HepG2 (cell line): ENCODE results near the gene KCNJ14. TPM values are rescaled to one million over a fixed set of nuclear protein-coding genes. Genes with fewer than 3 reads are reported as not detected.
"Not testable (repeated sequence)": the region's sequence is repeated elsewhere in the genome, so short reads cannot be mapped to it uniquely, and the experiment has no call there.

Experiments
- ATAC-seq: fragments of 200-7000 bp; cut with Tn5 transposase; 3 replicates; pipeline ENCODE4 v1.9.1; 2020; ENCODE audit warnings: mild to moderate bottlenecking, moderate library complexity
- BruUV-seq: library from RNA; stranded (reverse); fragments of 400-500 nt; replicated peaks from 2 replicates; lab custom pipeline; 2021; lab: Mats Ljungman, UMichigan
- CTCF ChIA-PET: fragments of 300-600 bp; formaldehyde crosslinking; extraction: SDS; loops from one replicate; lab custom pipeline; 2021; ENCODE audit warnings: low total read pairs, inconsistent platforms, low intra/inter-chr PET ratio; lab: Yijun Ruan, JAX
- POLR2A ChIA-PET: fragments of 350-600 bp; sonication (Branson Sonifier 250); formaldehyde crosslinking; loops from one replicate; lab custom pipeline; 2020; ENCODE audit warnings: antibody characterized with exemption, inconsistent platforms; lab: Yijun Ruan, JAX
- DNase-seq: peaks from one replicate; pipeline ENCODE4 v3.0.0-alpha.2; 2015; ENCODE audit warnings: low spot score
- FAIRE-seq: peaks from 3 replicates; lab custom pipeline; 2011; peaks lifted over from hg19 to GRCh38; lab: Jason Lieb, UNC
- H2AFZ ChIP-seq: one replicate; pipeline ENCODE4 v1.6.1; 2011; ENCODE audit warnings: low read length, inconsistent platforms
- H3K27ac ChIP-seq: fragments of 300-600 bp; 3 replicates; pipeline ENCODE4 v1.8.0; 2011; ENCODE audit warnings: mixed run types, mild to moderate bottlenecking, mixed read lengths, low read length, inconsistent platforms; ENCODE audit not compliant: insufficient read depth; ENCODE audit errors: extremely low read length
- H3K27me3 ChIP-seq, 2 experiments: fragments of 200-600 bp in 1 of 2; 2 replicates in 1 of 2; 3 replicates in 1 of 2; pipeline versions ENCODE4 v1.6.0 to v1.8.0; 2011; ENCODE audit warnings: low read length in 2 of 2, mild to moderate bottlenecking in 2 of 2, moderate library complexity in 2 of 2, inconsistent platforms in 1 of 2; ENCODE audit not compliant: insufficient read depth in 2 of 2, control insufficient read depth in 1 of 2
- H3K36me3 ChIP-seq, 2 experiments: fragments of 200-600 bp in 1 of 2; replicated peaks in 1 of 2; 2 replicates in 1 of 2; 3 replicates in 1 of 2; pipeline versions ENCODE4 v1.5.1 to v1.8.0; 2011; ENCODE audit warnings: low read length in 2 of 2, inconsistent platforms in 1 of 2; ENCODE audit not compliant: insufficient read depth in 2 of 2, control insufficient read depth in 1 of 2
- H3K4me1 ChIP-seq: 2 replicates; pipeline ENCODE4 v1.5.1; 2012; ENCODE audit warnings: low read length, inconsistent platforms; ENCODE audit not compliant: insufficient read depth
- H3K4me2 ChIP-seq: 2 replicates; pipeline ENCODE4 v1.6.0; 2011; ENCODE audit warnings: low read depth, low read length, inconsistent platforms
- H3K4me3 ChIP-seq, 3 experiments: fragments of 200-600 bp in 1 of 3; sonication (generic), shearing (Covaris generic) in 1 of 3; replicated peaks in 1 of 3; 2 replicates each; pipeline ENCODE4 v1.5.1; 2011 to 2016; ENCODE audit warnings: low read length in 3 of 3, inconsistent platforms in 2 of 3, low read depth in 2 of 3, mild to moderate bottlenecking in 2 of 3, control low read depth in 1 of 3, mixed read lengths in 1 of 3; ENCODE audit not compliant: insufficient read depth in 1 of 3
- H3K79me2 ChIP-seq: one replicate; pipeline ENCODE4 v1.6.1; 2011; ENCODE audit warnings: low read length, inconsistent platforms; ENCODE audit not compliant: insufficient read depth
- H3K9ac ChIP-seq: 2 replicates; pipeline ENCODE4 v1.6.0; 2011; ENCODE audit warnings: mild to moderate bottlenecking, low read depth, low read length, inconsistent platforms; ENCODE audit not compliant: insufficient read depth
- H3K9me3 ChIP-seq: 2 replicates; pipeline ENCODE4 v1.5.1; 2012; ENCODE audit warnings: mild to moderate bottlenecking, low read length
- H4K20me1 ChIP-seq: 2 replicates; pipeline ENCODE4 v1.6.0; 2011; ENCODE audit warnings: inconsistent platforms, mild to moderate bottlenecking, low read length, moderate library complexity; ENCODE audit not compliant: insufficient read depth
- AGO2 ChIP-seq: fragments of 200-400 bp; formaldehyde crosslinking; optimal IDR thresholded peaks from 2 replicates; pipeline ENCODE3; 2017; ENCODE audit warnings: mild to moderate bottlenecking, low read depth, low read length, moderate library complexity
- BRCA1 ChIP-seq: sonication (generic); formaldehyde crosslinking; IDR thresholded peaks from 2 replicates; pipeline ENCODE4 v1.4.0; 2020; ENCODE audit warnings: missing genetic modification reagents
- CEBPB ChIP-seq: IDR thresholded peaks from 2 replicates; pipeline ENCODE4 v1.6.1; 2011; ENCODE audit warnings: low read depth, low read length, improper control_type of control experiment, borderline replicate concordance
- CEBPG ChIP-seq: IDR thresholded peaks from 2 replicates; pipeline ENCODE4 v1.6.1; 2016
- FOXA1 ChIP-seq, 2 experiments: fragments of 450-650 bp in 1 of 2; sonication (generic) in 1 of 2; formaldehyde crosslinking in 1 of 2; IDR thresholded peaks; 2 replicates each; pipeline versions ENCODE4 v1.4.0 to v1.6.1; 2016 to 2020; ENCODE audit warnings: missing genetic modification reagents in 1 of 2
- FOXA3 ChIP-seq: IDR thresholded peaks from 2 replicates; pipeline ENCODE4 v1.6.1; 2016; ENCODE audit warnings: missing genetic modification reagents, missing compliant biosample characterization
- GATAD2A ChIP-seq: IDR thresholded peaks from 2 replicates; pipeline ENCODE4 v1.6.1; 2016
- HDAC1 ChIP-seq: sonication (generic); formaldehyde crosslinking; IDR thresholded peaks from 2 replicates; pipeline ENCODE4 v1.5.1; 2020; ENCODE audit warnings: mild to moderate bottlenecking, missing genetic modification reagents
- MXD4 ChIP-seq: IDR thresholded peaks from 2 replicates; pipeline ENCODE4 v1.6.1; 2016; ENCODE audit warnings: mild to moderate bottlenecking, missing biosample characterization, missing genetic modification reagents
- SNAI1 ChIP-seq: sonication (generic); formaldehyde crosslinking; IDR thresholded peaks from 2 replicates; pipeline ENCODE4 v1.5.0; 2020; ENCODE audit warnings: mild to moderate bottlenecking, missing genetic modification reagents, borderline replicate concordance
- SNAPC2 ChIP-seq: sonication (generic); formaldehyde crosslinking; IDR thresholded peaks from 2 replicates; pipeline ENCODE4 v1.8.1; 2022; ENCODE audit warnings: mild to moderate bottlenecking, missing genetic modification reagents
- TAF15 ChIP-seq: fragments of 200-400 bp; formaldehyde crosslinking; IDR thresholded peaks from one replicate; pipeline ENCODE4 v1.6.1; 2018; ENCODE audit warnings: mild to moderate bottlenecking, low read depth, low read length; ENCODE audit not compliant: poor library complexity, severe bottlenecking
- ZBTB3 ChIP-seq: sonication (generic); formaldehyde crosslinking; IDR thresholded peaks from 2 replicates; pipeline ENCODE4 v1.4.0; 2020; ENCODE audit warnings: low read depth, mild to moderate bottlenecking, moderate library complexity, missing genetic modification reagents, borderline replicate concordance
- ZNF121 ChIP-seq: sonication (generic); formaldehyde crosslinking; IDR thresholded peaks from 2 replicates; pipeline ENCODE4 v1.5.0; 2020; ENCODE audit warnings: mild to moderate bottlenecking, missing genetic modification reagents
- WGBS: methylation state at CpG from one replicate; pipeline ENCODE4 v1.1.6; 2017; ENCODE audit warnings: low lambda C conversion rate; 5-methylcytosine and 5-hydroxymethylcytosine counted together
- in situ Hi-C: cut with HindIII; loops from 2 replicates; pipeline ENCODE4 v1.10.0; 2017; ENCODE audit warnings: low pct_unique_long_range_greater_than_20kb; ENCODE audit not compliant: extremely low pct_ligation_motif_present
- intact Hi-C: fragments of 100-400 bp; cut with micrococcal nuclease; formaldehyde crosslinking; loops from one replicate; pipeline ENCODE4 v1.10.0; 2022; ENCODE audit not compliant: unreplicated experiment
- polyA plus RNA-seq, 8 experiments: library from polyadenylated mRNA; depleted of rRNA in 3 of 8; stranded (reverse) in 7 of 8; unstranded in 1 of 8; fragments of >200 nt; fragmentation: Illumina TruSeq in 4 of 8; extraction: Trizol in 4 of 8; gene quantifications; 2 replicates each; pipeline versions ENCODE4 v1.2.1 to v1.2.3, GENCODE V29; 2011 to 2016; ENCODE audit warnings: low read depth in 4 of 8, missing spikeins in 1 of 8, mixed read lengths in 1 of 8; ENCODE audit not compliant: insufficient read depth in 1 of 8
- total RNA-seq, 5 experiments: library from RNA; depleted of rRNA; stranded (reverse); fragments of >200 nt; fragmentation: Illumina TruSeq; extraction: Trizol; gene quantifications; 2 replicates each; pipeline ENCODE4 v1.2.3, GENCODE V29; 2016; ENCODE audit warnings: low read depth in 1 of 5
- TF ChIP-seq, protein P1 (sequence below): sonication (generic); formaldehyde crosslinking; IDR thresholded peaks from 2 replicates; pipeline ENCODE4 v1.4.0; 2020; ENCODE audit warnings: missing genetic modification reagents
- TF ChIP-seq, protein P2 (sequence below): sonication (generic); formaldehyde crosslinking; IDR thresholded peaks from 2 replicates; pipeline ENCODE4 v1.4.0; 2020; ENCODE audit warnings: missing genetic modification reagents

Gene KCNJ14
- total and polyA plus RNA-seq, 2 of the 13 experiments (the other 11 are each of a cell fraction or from before 2014, with no cell fraction given): 0.20 to 0.51 TPM

DNA sequence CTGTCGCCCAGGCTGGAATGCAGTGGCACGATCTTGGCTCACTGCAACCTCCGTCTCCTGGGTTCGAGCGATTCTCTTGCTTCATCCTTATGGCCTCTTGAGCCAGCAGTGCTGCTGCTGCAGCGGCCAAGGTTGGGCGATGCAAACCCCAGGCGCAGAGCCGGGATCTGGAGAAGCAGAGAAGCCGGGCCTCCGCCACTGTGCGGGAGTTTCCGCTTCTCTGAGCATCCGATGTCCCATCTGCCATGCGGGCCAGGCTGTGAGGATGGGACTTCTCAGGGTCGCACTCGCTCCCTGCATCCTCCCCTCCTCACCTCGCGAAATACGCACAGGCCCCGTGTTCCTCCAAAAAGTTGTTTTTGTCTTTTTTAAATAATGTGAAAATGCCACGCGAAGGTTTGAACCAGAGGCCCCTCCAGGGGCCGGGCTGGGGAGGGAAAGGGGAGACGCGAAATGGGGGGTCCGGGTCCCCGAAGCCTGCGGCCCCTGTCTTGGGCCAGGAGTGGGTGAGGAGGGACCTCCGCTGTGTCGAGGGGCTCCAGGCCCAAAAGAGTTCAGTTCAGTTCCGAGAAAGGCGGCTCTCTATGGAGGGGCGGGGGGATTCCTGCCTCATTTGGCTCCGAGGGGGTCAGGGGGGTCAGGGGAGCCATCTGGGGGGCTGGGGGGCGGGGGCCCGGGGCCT lies 29.7 kb downstream of the KCNJ14 start:
- no TSS peak for BruUV-seq
- intact Hi-C loops: no loop called here
- no peak for FAIRE-seq

DNA sequence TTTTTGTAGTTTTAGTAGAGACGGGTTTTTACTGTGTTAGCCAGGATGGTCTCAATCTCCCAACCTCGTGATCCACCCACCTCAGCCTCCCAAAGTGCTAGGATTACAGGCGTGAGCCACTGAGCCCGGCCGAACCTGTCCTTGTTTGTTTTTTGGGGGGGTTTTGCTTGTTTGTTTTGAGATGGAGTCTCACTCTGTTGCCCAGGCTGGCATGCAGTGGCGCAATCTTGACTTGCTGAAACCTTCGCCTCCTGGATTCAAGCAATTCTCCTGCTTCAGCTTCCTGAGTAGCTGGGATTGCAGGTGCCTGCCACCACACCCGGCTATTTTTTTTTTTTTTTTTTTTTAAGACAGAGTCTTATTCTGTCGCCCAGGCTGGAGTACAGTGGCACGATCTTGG lies 31.3 kb downstream of the KCNJ14 start:
- not testable (repeated sequence) for DNase-seq
- TF ChIP-seq, protein P1, sequence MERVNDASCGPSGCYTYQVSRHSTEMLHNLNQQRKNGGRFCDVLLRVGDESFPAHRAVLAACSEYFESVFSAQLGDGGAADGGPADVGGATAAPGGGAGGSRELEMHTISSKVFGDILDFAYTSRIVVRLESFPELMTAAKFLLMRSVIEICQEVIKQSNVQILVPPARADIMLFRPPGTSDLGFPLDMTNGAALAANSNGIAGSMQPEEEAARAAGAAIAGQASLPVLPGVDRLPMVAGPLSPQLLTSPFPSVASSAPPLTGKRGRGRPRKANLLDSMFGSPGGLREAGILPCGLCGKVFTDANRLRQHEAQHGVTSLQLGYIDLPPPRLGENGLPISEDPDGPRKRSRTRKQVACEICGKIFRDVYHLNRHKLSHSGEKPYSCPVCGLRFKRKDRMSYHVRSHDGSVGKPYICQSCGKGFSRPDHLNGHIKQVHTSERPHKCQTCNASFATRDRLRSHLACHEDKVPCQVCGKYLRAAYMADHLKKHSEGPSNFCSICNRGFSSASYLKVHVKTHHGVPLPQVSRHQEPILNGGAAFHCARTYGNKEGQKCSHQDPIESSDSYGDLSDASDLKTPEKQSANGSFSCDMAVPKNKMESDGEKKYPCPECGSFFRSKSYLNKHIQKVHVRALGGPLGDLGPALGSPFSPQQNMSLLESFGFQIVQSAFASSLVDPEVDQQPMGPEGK: peak; percentile 31; the same call in 1 of the 2 replicates
- peak; percentile 32; the same call in 1 of the 2 replicates for TF ChIP-seq CEBPB
- 0 out of 2 replicates have a peak, but pooled peaks have one; percentile 15 for TF ChIP-seq GATAD2A (CRISPR knock-in tag)
- TF ChIP-seq CEBPG (CRISPR knock-in tag): peak; percentile 50
- TF ChIP-seq HDAC1: 0 out of 2 replicates have a peak, but pooled peaks have one; percentile 22
- TF ChIP-seq, protein P2, sequence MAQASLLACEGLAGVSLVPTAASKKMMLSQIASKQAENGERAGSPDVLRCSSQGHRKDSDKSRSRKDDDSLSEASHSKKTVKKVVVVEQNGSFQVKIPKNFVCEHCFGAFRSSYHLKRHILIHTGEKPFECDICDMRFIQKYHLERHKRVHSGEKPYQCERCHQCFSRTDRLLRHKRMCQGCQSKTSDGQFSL (CRISPR knock-in tag): peak; percentile 80; the same call in 1 of the 2 replicates
- TF ChIP-seq FOXA3 (CRISPR knock-in tag): peak; percentile 72
- 0 out of 2 replicates have a peak, but pooled peaks have one; percentile 7 for TF ChIP-seq FOXA1 (IDR thresholded peaks at IDR 0.05)
- peak; percentile 67; the same call in 1 of the 2 replicates for TF ChIP-seq FOXA1 (CRISPR knock-in tag; IDR thresholded peaks at IDR 0.05)
- TF ChIP-seq ZNF121: peak; percentile 97

More for the DNA sequence above, 29.7 kb downstream of the KCNJ14 start:
- TF ChIP-seq, protein P1: no peak
- no peak for TF ChIP-seq SNAPC2
- no peak for TF ChIP-seq MXD4 (CRISPR knock-in tag)
- peak; percentile 70 for TF ChIP-seq AGO2
- TF ChIP-seq BRCA1 (CRISPR knock-in tag): no peak
- no peak for TF ChIP-seq ZBTB3 (CRISPR knock-in tag)
- no peak for TF ChIP-seq TAF15
- TF ChIP-seq SNAI1: no peak
- Histone ChIP-seq H3K9ac (no peak overlapping the region), H3K4me2 (no peak overlapping the region), H3K9me3 (no peaks in the 10 kb centered on the region), H3K4me1 (peaks cover 32% of the 10 kb centered on the region), H4K20me1 (no peaks in the 10 kb centered on the region), H3K4me3 (no peak overlapping the region), H2AFZ (no peak overlapping the region), H3K27ac (no peak overlapping the region), H3K27me3 (no peaks in the 10 kb centered on the region), H3K79me2 (no peaks in the 10 kb centered on the region), H3K36me3 (no peaks in the 10 kb centered on the region)
- ChIA-PET POLR2A (no interaction called here), CTCF (no interaction called here)
- ATAC-seq (no peak), DNase-seq (no peak)
- 90% methylated on average over 37 of the region's 37 CpGs for WGBS
- in situ Hi-C loops: no loop called here

More for the DNA sequence above, 31.3 kb downstream of the KCNJ14 start:
- H3K4me2 ChIP-seq, H4K20me1 ChIP-seq, H3K27me3 ChIP-seq, H3K27ac ChIP-seq, H3K4me3 ChIP-seq, BruUV-seq, H2AFZ ChIP-seq, H3K9ac ChIP-seq, ATAC-seq, CTCF ChIA-PET, H3K79me2 ChIP-seq, intact Hi-C loops, H3K36me3 ChIP-seq, FAIRE-seq, H3K9me3 ChIP-seq, in situ Hi-C loops: not testable (repeated sequence)
- H3K4me1 ChIP-seq: peaks cover 32% of the 10 kb centered on the region
- WGBS: 32% methylated on average over 10 of the region's 10 CpGs
- POLR2A ChIA-PET: interaction anchor here (1.5 to 2.1 kb wide), 4 partner anchors 17 to 133 kb away, joined by 7 to 11 read pairs (median 10); partner anchors contain the start of genes RPL18 and SPHK2
